Neural cell (in vitro differentiated cells): ENCODE measurements around the gene BTRC. TPM values are rescaled to one million over a fixed set of nuclear protein-coding genes. Genes with fewer than 3 reads are reported as not detected.

Experiments
- H2AFZ ChIP-seq: fragments of 200-600, 300-800 bp; sonication (generic), shearing (Covaris generic); 2 replicates; pipeline ENCODE4 v1.6.0; 2014; ENCODE audit warnings: low read depth, mild to moderate bottlenecking, antibody characterized with exemption, low read length, moderate library complexity
- H3F3A ChIP-seq: fragments of 200-600 bp; shearing (Covaris generic); 2 replicates; pipeline ENCODE4 v1.6.1; 2016; ENCODE audit warnings: mild to moderate bottlenecking, moderate library complexity, mixed read lengths, antibody characterized with exemption, low read length; ENCODE audit not compliant: insufficient read depth, poor library complexity, severe bottlenecking
- H3K27ac ChIP-seq: fragments of 200-600, 300-800 bp; sonication (generic), shearing (Covaris generic); 2 replicates; pipeline ENCODE4 v1.5.1; 2014; ENCODE audit warnings: mild to moderate bottlenecking, low read length, moderate library complexity
- H3K27me3 ChIP-seq: fragments of 300-800, 200-600 bp; sonication (generic), shearing (Covaris generic); 2 replicates; pipeline ENCODE4 v1.6.0; 2014; ENCODE audit warnings: mild to moderate bottlenecking, low read depth, low read length, moderate library complexity; ENCODE audit not compliant: insufficient read depth
- H3K36me3 ChIP-seq: fragments of 300-800, 200-600 bp; sonication (generic), shearing (Covaris generic); 2 replicates; pipeline ENCODE4 v1.5.1; 2014; ENCODE audit warnings: mild to moderate bottlenecking, antibody characterized with exemption, low read length, moderate library complexity; ENCODE audit not compliant: insufficient read depth
- H3K4me2 ChIP-seq: fragments of 300-800, 200-600 bp; sonication (generic), shearing (Covaris generic); 2 replicates; pipeline ENCODE4 v1.6.0; 2014; ENCODE audit warnings: mild to moderate bottlenecking, low read length
- H3K4me3 ChIP-seq: fragments of 300-800, 200-600 bp; sonication (generic), shearing (Covaris generic); 2 replicates; pipeline ENCODE4 v1.5.1; 2014; ENCODE audit warnings: mild to moderate bottlenecking, low read length, moderate library complexity
- H3K79me2 ChIP-seq: fragments of 200-600 bp; shearing (Covaris generic); replicated peaks from 2 replicates; pipeline ENCODE4 v1.6.0; 2014; ENCODE audit warnings: mild to moderate bottlenecking, low read length, moderate library complexity; ENCODE audit not compliant: insufficient read depth
- H3K9ac ChIP-seq: fragments of 300-800, 200-600 bp; sonication (generic), shearing (Covaris generic); 2 replicates; pipeline ENCODE4 v1.6.1; 2016; ENCODE audit warnings: mild to moderate bottlenecking, low read length, mixed read lengths
- H3K9me2 ChIP-seq: fragments of 200-600 bp; shearing (Covaris generic); 2 replicates; pipeline ENCODE4 v1.6.1; 2016; ENCODE audit warnings: mild to moderate bottlenecking, low read length, mixed read lengths; ENCODE audit not compliant: insufficient read depth
- H3K9me3 ChIP-seq: fragments of 200-600, 300-800 bp; sonication (generic), shearing (Covaris generic); 2 replicates; pipeline ENCODE4 v1.6.1; 2016; ENCODE audit warnings: mild to moderate bottlenecking, mixed run types, low read length, moderate library complexity, mixed read lengths
- H4K20me1 ChIP-seq: fragments of 200-600 bp; shearing (Covaris generic); 2 replicates; pipeline ENCODE4 v1.6.1; 2016; ENCODE audit warnings: mild to moderate bottlenecking, mixed run types; ENCODE audit not compliant: insufficient read depth
- EP300 ChIP-seq: fragments of 450-650 bp; conservative IDR thresholded peaks from 2 replicates; pipeline ENCODE4 v1.6.1; 2014; ENCODE audit warnings: antibody characterized with exemption, mild to moderate bottlenecking, moderate library complexity; ENCODE audit not compliant: poor library complexity, severe bottlenecking
- EZH2 ChIP-seq: fragments of 200-600, 300-800 bp; shearing (Covaris generic), sonication (generic); IDR thresholded peaks from 2 replicates; pipeline ENCODE4 v1.6.1; 2014; ENCODE audit warnings: antibody characterized with exemption, low read length, borderline replicate concordance, mild to moderate bottlenecking; ENCODE audit not compliant: insufficient read depth, poor library complexity, severe bottlenecking
- MXI1 ChIP-seq: fragments of 450-650 bp; conservative IDR thresholded peaks from 2 replicates; pipeline ENCODE4 v1.6.1; 2014; ENCODE audit warnings: antibody characterized with exemption, mild to moderate bottlenecking; ENCODE audit not compliant: poor library complexity, severe bottlenecking
- POLR2AphosphoS5 ChIP-seq: IDR thresholded peaks from 2 replicates; pipeline ENCODE4 v1.6.1; 2012
- RAD21 ChIP-seq: fragments of 450-650 bp; conservative IDR thresholded peaks from 2 replicates; pipeline ENCODE4 v1.6.1; 2014; ENCODE audit warnings: antibody characterized with exemption, mild to moderate bottlenecking, moderate library complexity
- REST ChIP-seq: IDR thresholded peaks from 2 replicates; pipeline ENCODE4 v1.6.1; 2012; ENCODE audit warnings: borderline replicate concordance
- SMC3 ChIP-seq: fragments of 450-650 bp; conservative IDR thresholded peaks from 2 replicates; pipeline ENCODE4 v1.6.1; 2014; ENCODE audit warnings: antibody characterized with exemption, mild to moderate bottlenecking, moderate library complexity; ENCODE audit not compliant: poor library complexity
- TAF1 ChIP-seq: IDR thresholded peaks from 2 replicates; pipeline ENCODE4 v1.6.1; 2012; ENCODE audit warnings: low read depth
- polyA plus RNA-seq: library from polyadenylated mRNA; depleted of rRNA; stranded (reverse); fragments of >200 nt; gene quantifications from 2 replicates; pipeline ENCODE4 v1.2.3, GENCODE V29; 2014
- TF ChIP-seq, protein P1 (sequence below): fragments of 450-650 bp; IDR thresholded peaks from 2 replicates; pipeline ENCODE4 v1.5.1; 2014; ENCODE audit warnings: antibody characterized with exemption, mild to moderate bottlenecking, moderate library complexity; ENCODE audit not compliant: poor library complexity, severe bottlenecking

Gene BTRC
- polyA plus RNA-seq, 1 donor from 2014 or later: 32.6 TPM

GRCh38 chr10:101529207-101529606, 175.2 kb downstream of the BTRC start:
- Histone ChIP-seq H3K4me2 (no peak overlapping the region), H3K27ac (no peak overlapping the region), H3F3A (no peaks in the 10 kb centered on the region), H3K9ac (no peak overlapping the region), H3K9me2 (no peaks in the 10 kb centered on the region), H3K9me3 (no peaks in the 10 kb centered on the region), H3K36me3 (no peaks in the 10 kb centered on the region), H4K20me1 (no peaks in the 10 kb centered on the region), H3K4me3 (no peak overlapping the region), H3K27me3 (no peaks in the 10 kb centered on the region), H3K79me2 (no peaks in the 10 kb centered on the region), H2AFZ (no peak overlapping the region)
- no peak for TF ChIP-seq REST
- no peak for TF ChIP-seq POLR2AphosphoS5
- no peak for TF ChIP-seq SMC3
- no peak for TF ChIP-seq EZH2
- TF ChIP-seq MXI1: no peak
- TF ChIP-seq TAF1: no peak
- TF ChIP-seq, protein P1, sequence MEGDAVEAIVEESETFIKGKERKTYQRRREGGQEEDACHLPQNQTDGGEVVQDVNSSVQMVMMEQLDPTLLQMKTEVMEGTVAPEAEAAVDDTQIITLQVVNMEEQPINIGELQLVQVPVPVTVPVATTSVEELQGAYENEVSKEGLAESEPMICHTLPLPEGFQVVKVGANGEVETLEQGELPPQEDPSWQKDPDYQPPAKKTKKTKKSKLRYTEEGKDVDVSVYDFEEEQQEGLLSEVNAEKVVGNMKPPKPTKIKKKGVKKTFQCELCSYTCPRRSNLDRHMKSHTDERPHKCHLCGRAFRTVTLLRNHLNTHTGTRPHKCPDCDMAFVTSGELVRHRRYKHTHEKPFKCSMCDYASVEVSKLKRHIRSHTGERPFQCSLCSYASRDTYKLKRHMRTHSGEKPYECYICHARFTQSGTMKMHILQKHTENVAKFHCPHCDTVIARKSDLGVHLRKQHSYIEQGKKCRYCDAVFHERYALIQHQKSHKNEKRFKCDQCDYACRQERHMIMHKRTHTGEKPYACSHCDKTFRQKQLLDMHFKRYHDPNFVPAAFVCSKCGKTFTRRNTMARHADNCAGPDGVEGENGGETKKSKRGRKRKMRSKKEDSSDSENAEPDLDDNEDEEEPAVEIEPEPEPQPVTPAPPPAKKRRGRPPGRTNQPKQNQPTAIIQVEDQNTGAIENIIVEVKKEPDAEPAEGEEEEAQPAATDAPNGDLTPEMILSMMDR: no peak
- no peak for TF ChIP-seq EP300
- no peak for TF ChIP-seq RAD21

DNA sequence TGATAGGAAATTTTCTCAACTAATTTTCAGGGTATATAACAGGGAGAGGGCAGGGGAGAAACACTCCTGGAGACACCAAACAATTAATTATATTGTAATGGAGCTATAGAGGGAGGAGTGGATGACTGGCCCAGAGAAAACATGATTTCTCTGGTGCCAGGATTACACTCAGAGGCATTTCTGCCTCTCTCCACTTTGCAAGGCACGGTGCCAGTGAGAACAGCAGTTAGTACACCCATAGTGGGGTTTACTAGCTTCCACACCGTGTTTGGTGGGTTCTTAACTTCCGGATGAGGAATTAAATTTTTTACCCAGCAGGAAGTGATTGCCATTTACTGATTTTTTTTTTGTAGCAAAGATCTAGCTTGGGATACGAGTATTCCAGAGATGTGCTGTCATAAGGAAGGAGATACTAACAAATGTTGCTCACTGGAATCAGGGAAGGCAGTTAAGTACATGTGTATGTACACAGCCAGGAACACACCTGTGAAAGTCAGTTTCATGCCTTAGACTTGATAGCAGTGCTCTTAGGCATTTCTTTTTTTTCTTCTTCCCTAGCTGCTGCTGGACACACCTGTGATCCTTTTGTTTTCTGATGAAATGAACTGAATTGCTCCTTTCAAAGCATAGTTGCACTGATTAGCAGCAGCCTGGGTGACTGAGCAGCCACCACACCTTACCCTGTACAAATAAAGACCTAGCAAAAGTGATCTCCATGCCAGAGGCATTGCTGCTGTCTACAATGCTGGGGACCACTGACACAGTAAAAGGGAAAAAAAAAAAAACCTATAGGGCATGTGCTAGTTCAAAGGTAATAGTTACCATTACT, 176.0 kb downstream of the BTRC start:
- Histone ChIP-seq H3K4me3 (no peak overlapping the region), H4K20me1 (no peaks in the 10 kb centered on the region), H3K79me2 (no peaks in the 10 kb centered on the region), H3K27me3 (no peaks in the 10 kb centered on the region), H2AFZ (no peak overlapping the region), H3F3A (no peaks in the 10 kb centered on the region), H3K9ac (no peak overlapping the region), H3K36me3 (no peaks in the 10 kb centered on the region), H3K27ac (no peak overlapping the region), H3K4me2 (no peak overlapping the region), H3K9me2 (no peaks in the 10 kb centered on the region), H3K9me3 (no peaks in the 10 kb centered on the region)
- TF ChIP-seq RAD21: no peak
- no peak for TF ChIP-seq POLR2AphosphoS5
- TF ChIP-seq EP300: no peak
- TF ChIP-seq SMC3: no peak
- TF ChIP-seq, protein P1: no peak
- TF ChIP-seq EZH2: no peak
- no peak for TF ChIP-seq MXI1
- no peak for TF ChIP-seq REST
- no peak for TF ChIP-seq TAF1
